Measurements from ENCODE around the gene RNF43. TPM values are rescaled to one million over a fixed set of nuclear protein-coding genes. Genes with fewer than 3 reads are reported as not detected.

Gene RNF43
- total and polyA plus RNA-seq, 2 of the 13 experiments (the other 11 are each of a cell fraction or from before 2014, with no cell fraction given): 31.0 to 53.4 TPM

- BruUV-seq (replicated peaks): TSS peak; percentile 26
- Histone ChIP-seq H3K4me3 (replicated peaks in 1 of 3; ENCODE audit: insufficient read depth in 1 of 3, low read depth in 2 of 3, low read length in 3 of 3) (peak overlapping the region in 1 of 3 experiments; percentile 36; a peak in 1 of 6 replicates), H3K4me1 (ENCODE audit: insufficient read depth, low read length) (peaks cover 100% of the 10 kb centered on the region), H3K79me2 (ENCODE audit: insufficient read depth, low read length) (peaks cover 97% of the 10 kb centered on the region), H3K36me3 (replicated peaks in 1 of 2; ENCODE audit: control insufficient read depth in 1 of 2, insufficient read depth in 2 of 2, low read length in 2 of 2) (peaks cover 10 to 15% of the 10 kb centered on the region in 2 experiments), H4K20me1 (ENCODE audit: insufficient read depth, low read length) (no peaks in the 10 kb centered on the region), H2AFZ (ENCODE audit: low read length) (no peak overlapping the region), H3K9me3 (ENCODE audit: low read length) (no peaks in the 10 kb centered on the region), H3K9ac (ENCODE audit: insufficient read depth, low read depth, low read length) (peak overlapping the region; percentile 72), H3K27ac (ENCODE audit: extremely low read length, insufficient read depth, low read length) (peak overlapping the region; percentile 93), H3K27me3 (ENCODE audit: control insufficient read depth in 1 of 2, insufficient read depth in 2 of 2, low read length in 2 of 2) (no peaks in the 10 kb centered on the region), H3K4me2 (ENCODE audit: low read depth, low read length) (peak overlapping the region; percentile 77)
- POLR2A ChIA-PET: interaction anchor here (1.0 to 9.7 kb wide), 18 partner anchors 10 to 251 kb away, joined by 3 to 458 read pairs (median 8); partner anchors contain the start of genes RNF43 and SUPT4H1
- CTCF ChIA-PET (ENCODE audit: low intra/inter-chr PET ratio, low total read pairs): no interaction called here
- intact Hi-C loops (cut with micrococcal nuclease; ENCODE audit: unreplicated experiment) (loop anchor here (1.0 to 2.0 kb wide), 6 partner anchors 11 to 43 kb away; partner anchors contain the start of genes RNF43 and SUPT4H1), in situ Hi-C loops (cut with HindIII; ENCODE audit: extremely low pct_ligation_motif_present, low pct_unique_long_range_greater_than_20kb) (no loop called here)
- ATAC-seq: no peak; the same call in 2 of the 3 replicates
- DNase-seq (ENCODE audit: low spot score): no peak
- 77% methylated on average over 5 of the region's 5 CpGs for WGBS (ENCODE audit: low lambda C conversion rate)
- FAIRE-seq: no peak
- TF ChIP-seq MAF1 (CRISPR knock-in tag; IDR thresholded peaks at IDR 0.05; ENCODE audit: borderline replicate concordance) (0 out of 2 replicates have a peak, but pooled peaks have one; percentile 69), ZNF616 (CRISPR knock-in tag; IDR thresholded peaks at IDR 0.05; ENCODE audit: low read depth) (no peak), SMC3 (IDR thresholded peaks at IDR 0.05; ENCODE audit: low read length) (peak; percentile 2; the same call in 1 of the 2 replicates), STAT6 (CRISPR knock-in tag; IDR thresholded peaks at IDR 0.05; ENCODE audit: borderline replicate concordance) (0 out of 2 replicates have a peak, but pooled peaks have one; percentile 50), ZNF354B (CRISPR knock-in tag; IDR thresholded peaks at IDR 0.05) (0 out of 2 replicates have a peak, but pooled peaks have one; percentile 47), TFDP2 (CRISPR knock-in tag; IDR thresholded peaks at IDR 0.05) (0 out of 2 replicates have a peak, but pooled peaks have one; percentile 4), REPIN1 (CRISPR knock-in tag; IDR thresholded peaks at IDR 0.05; ENCODE audit: borderline replicate concordance, low read depth) (no peak), ZSCAN30 (CRISPR knock-in tag; IDR thresholded peaks at IDR 0.05) (peak; percentile 60; the same call in 1 of the 2 replicates), ZNF777 (CRISPR knock-in tag; IDR thresholded peaks at IDR 0.05) (0 out of 2 replicates have a peak, but pooled peaks have one; percentile 59), ARHGAP35 (CRISPR knock-in tag; IDR thresholded peaks at IDR 0.05; ENCODE audit: borderline replicate concordance) (0 out of 2 replicates have a peak, but pooled peaks have one; percentile 19), ZNF343 (CRISPR knock-in tag; IDR thresholded peaks at IDR 0.05) (0 out of 2 replicates have a peak, but pooled peaks have one; percentile 20), MBNL3 (CRISPR knock-in tag; conservative IDR thresholded peaks at IDR 0.05) (no peak), ZC3H4 (CRISPR knock-in tag; IDR thresholded peaks at IDR 0.05; ENCODE audit: borderline replicate concordance) (peak; percentile 67; the same call in 1 of the 2 replicates), ZSCAN29 (CRISPR knock-in tag; conservative IDR thresholded peaks at IDR 0.05) (peak; percentile 33; the same call in 1 of the 2 replicates), EP300 (IDR thresholded peaks at IDR 0.05; ENCODE audit: low read depth in 2 of 2, low read length in 2 of 2) (no peak; a peak in 1 of 4 replicates), EP300 (CRISPR knock-in tag; IDR thresholded peaks at IDR 0.05; ENCODE audit: borderline replicate concordance) (no peak), KLF12 (CRISPR knock-in tag; IDR thresholded peaks at IDR 0.05; ENCODE audit: borderline replicate concordance) (0 out of 2 replicates have a peak, but pooled peaks have one; percentile 11), ZNF598 (CRISPR knock-in tag; IDR thresholded peaks at IDR 0.05; ENCODE audit: borderline replicate concordance) (peak; percentile 16; the same call in 1 of the 2 replicates), TBX3 (IDR thresholded peaks at IDR 0.05; ENCODE audit: borderline replicate concordance) (no peak)
Observed at GRCh38 chr17:58380207-58381123, 36.9 kb downstream of the RNF43 start.
